Suppressor macrophage treated with lipopolysaccharide for 1 hour (primary cell): ENCODE data around the gene FRY.

Experiments
- DNase-seq, 3 donors: peaks; one replicate each; pipeline ENCODE4 v3.0.0-alpha.2; 2020 to 2022

The FRY gene

GRCh38 chr13:32178763-32179162, 147.2 kb downstream of the FRY start:
- no peak for DNase-seq

- DNase-seq: no peak
Observed at GRCh38 chr13:32179708-32180107, 148.1 kb downstream of the FRY start.

DNA sequence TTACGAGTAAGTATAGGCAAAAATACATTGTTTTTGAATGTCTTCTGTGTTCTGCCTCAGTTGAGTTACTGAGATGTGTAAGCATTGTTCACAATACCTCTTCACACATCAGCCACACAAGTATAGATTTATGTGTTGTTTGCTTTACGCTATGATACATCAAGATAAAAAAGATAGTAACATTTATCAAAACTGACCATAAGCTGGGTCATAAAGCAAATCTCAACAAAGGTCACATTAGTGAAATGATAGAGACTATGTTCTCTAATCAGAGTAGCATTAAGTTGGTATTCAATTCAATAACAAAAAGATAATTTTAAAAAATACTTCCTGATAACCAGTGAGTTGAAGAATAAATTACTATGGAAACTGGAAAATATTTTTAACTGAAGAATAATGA, 156.1 kb downstream of the FRY start:
- DNase-seq: no peak

DNA sequence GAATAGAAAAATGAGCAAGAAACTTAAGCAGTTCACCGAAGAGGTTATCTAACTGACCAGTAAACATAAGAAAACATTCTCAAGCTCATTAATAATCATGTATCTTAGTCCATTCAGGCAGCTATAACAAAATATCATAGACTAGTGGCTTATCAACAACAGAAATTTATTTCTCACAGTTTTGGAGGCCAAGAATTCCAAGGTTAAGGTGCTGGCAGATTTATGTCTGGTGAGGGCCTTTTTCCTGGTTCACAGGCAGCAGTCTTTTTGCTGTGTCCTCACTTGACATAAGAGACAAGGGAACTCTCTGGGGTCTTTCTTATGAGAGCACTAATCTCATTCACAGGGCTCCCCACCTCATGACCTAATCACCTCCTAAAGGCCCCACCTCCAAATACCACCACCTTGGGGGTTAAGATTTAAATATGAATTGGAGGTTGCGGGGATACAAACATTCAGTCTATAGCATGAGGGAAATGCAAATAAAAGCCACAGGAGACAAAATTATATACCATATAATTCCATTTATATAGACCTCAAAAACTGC, 160.0 kb downstream of the FRY start:
- no peak for DNase-seq

- no peak for DNase-seq
Observed at GRCh38 chr13:32195713-32196112, 164.1 kb downstream of the FRY start.

- DNase-seq: no peak
Observed at GRCh38 chr13:32199168-32199567, 167.6 kb downstream of the FRY start.

- DNase-seq: no peak
Observed at GRCh38 chr13:32200741-32201140, 169.2 kb downstream of the FRY start.

DNA sequence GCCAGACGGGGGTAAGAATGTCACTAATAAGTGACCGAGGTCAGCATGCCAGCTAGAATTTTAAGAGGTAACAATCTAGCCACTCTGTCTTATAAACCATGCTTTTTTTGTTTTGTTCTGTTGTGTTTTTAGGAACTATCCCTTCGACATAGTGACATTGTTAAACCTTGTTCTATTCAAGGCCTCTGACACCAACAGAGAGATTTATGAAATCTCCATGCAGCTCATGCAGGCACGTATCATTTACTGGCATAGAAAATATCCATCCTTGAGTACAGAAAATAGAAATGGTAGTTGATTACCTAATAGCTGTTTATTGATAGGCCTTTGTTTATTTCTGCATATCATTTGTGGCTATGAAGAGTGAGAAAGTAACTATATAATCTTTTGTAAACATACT, 170.2 kb downstream of the FRY start:
- DNase-seq: no peak

GRCh38 chr13:32202268-32202667, 170.7 kb downstream of the FRY start:
- DNase-seq: no peak

GRCh38 chr13:32203221-32203620, 171.6 kb downstream of the FRY start:
- DNase-seq: no peak

- DNase-seq: no peak
Observed at GRCh38 chr13:32203736-32204135, 172.2 kb downstream of the FRY start.

GRCh38 chr13:32205431-32206096, 174.0 kb downstream of the FRY start:
- no peak for DNase-seq

DNA sequence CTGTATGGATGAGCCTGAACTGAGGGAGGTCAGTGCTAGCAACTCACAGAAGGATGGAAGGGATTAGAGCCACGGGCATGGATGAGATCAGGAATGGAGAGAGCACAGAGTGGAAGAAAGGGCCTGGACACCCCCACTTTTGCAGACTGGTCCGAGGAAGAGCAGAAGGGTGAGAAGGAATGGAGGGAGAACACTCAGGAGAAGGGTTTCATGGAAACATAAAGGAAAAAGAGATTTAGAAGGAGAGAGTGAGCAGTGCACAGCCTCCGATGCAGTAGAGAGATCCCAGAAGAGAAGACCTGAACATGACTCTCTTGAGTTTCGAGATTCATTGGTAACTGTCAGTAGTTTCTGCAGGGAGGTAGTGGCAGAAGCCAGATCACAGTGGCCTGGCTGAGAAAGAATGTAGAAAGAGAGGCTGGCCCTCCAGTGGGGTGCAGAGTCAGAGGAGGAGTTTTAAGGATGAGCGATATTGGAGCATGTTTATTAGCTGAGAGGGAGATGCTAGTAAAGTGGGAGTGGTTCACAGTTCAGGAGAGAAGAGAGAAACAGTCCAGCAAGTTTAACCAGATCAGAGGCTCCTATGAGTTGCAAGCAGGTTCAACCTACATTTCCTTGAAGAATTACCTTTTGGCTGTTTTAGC, 174.6 kb downstream of the FRY start:
- DNase-seq: no peak

GRCh38 chr13:32208860-32209259, 177.3 kb downstream of the FRY start:
- DNase-seq: no peak

GRCh38 chr13:32209652-32210051, 178.1 kb downstream of the FRY start:
- peak; percentile 29 to 53 (median 52) for DNase-seq

DNA sequence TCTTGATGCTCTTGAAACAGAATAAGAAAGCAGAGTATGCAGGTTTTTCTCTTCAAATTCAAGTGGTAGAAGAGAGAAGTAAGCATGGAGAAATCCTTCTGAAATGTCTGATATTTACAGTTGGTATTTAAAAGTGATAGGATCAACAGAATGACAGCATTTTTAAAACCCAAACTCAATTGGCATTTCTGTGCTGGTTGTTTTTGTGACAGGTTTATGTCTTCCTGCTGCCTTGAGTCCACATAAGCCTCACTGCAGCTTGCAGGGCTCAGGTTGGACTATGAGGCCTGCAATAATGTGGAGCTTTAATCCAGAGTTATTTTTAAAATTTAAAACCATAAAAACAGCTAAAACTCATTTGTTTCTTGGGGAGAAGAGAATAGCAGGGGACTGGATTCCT, 178.5 kb downstream of the FRY start:
- no peak for DNase-seq

- no peak for DNase-seq
Observed at GRCh38 chr13:32211813-32212212, 180.2 kb downstream of the FRY start.

DNA sequence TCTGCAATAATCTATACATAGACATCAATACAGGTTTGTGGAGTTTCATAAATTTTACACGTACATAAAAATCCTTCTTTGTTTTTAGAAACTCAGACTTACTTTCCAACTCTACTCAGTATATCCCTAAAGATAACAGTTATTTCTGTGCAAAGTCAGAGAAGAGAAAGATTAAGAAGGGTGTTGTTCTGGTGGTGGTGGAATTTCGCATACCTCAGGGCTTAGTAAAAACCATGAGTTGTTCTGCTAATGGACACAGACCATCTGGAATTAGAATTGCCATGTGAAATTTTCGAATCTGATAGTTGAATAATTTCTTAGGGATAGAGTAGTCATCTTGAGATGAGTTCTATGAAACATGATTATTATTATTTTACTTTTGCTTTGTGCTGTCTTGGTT, 180.8 kb downstream of the FRY start:
- DNase-seq: no peak

DNA sequence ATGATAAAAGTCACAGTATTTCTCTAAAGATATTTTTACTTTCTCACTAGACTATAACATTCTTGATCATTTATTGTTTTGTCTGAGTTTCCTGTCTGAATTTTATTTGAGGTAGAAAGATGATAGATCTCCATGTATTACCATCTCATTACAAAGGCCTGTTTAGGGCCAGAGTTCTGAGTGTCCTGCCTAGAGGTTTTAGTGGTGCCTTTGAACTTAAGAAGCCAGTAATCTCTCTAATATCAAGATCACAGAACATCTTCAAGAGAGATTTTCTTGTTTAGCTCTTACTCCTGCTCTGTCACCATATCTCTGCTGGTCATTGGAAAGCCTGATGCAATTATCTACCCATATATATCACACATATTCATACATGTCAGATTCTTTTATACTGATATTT, 182.1 kb downstream of the FRY start:
- DNase-seq: no peak

DNA sequence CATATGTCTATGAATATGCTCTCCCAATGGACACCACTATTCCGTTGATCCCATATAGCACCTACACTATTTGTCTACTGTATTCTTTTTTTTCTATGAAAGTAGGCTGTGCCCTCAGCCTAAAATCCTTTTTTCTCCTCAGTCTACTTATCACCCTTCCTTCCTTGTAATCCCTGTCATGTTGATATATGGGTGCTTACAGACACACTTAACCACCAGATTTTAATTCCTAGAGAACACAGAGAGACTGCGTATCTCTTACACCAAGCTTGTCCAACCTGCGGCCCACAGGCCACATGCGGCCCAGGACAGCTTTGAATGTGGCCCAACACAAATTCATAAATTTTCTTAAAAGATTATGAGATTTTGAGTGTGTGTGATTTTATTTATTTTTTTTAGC, 182.5 kb downstream of the FRY start:
- DNase-seq: no peak

DNA sequence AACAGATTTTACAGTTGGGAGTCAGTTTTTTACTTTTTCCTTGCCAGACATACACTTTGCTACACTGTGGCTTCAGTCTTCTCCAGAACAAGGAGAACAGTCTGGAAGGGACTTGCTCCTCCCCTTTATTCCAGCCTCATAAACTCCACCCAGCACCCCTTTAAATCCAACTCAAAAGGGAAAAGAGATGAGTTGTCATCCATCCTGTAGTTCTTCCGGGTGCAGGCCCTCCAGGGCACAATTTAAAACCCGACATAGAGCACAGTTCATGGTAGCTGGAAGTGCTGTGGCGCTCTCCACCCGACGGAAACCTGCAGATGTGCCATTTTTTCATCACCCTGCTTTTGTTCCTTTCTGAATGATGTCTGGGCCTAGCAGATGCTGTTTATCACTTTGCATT, 184.7 kb downstream of the FRY start:
- no peak for DNase-seq

DNA sequence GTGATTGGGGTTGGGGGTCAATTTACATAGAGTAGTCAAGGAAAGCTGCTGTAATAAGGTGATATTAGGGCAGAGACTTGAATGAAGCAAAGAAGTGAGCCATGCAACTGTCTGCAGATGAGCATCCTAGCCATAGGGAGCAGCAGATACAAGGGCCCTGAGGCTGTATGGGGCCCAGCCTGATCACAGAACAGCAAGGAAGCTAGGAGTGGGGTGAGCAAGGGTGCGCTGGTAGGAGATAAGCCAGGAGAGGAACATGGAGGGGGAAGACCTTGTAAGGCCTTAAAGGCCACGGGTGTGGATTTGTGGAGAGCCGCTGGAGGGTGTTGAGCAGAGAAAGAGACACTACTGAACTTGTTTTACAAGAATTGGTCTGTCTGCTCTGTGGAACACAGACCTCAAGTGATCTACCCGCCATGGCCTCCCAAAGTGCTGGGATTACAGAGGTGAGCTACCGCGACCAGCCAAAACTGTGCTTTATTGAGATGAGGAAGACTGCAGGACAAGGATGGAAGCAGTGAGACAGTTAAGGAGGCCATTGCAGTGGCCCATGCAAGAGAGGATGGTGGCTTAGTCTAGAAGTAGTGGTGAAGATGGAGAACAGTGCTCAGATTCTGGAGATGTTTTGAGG, 190.6 kb downstream of the FRY start:
- DNase-seq: no peak

GRCh38 chr13:32224916-32225315, 193.3 kb downstream of the FRY start:
- no peak for DNase-seq

DNA sequence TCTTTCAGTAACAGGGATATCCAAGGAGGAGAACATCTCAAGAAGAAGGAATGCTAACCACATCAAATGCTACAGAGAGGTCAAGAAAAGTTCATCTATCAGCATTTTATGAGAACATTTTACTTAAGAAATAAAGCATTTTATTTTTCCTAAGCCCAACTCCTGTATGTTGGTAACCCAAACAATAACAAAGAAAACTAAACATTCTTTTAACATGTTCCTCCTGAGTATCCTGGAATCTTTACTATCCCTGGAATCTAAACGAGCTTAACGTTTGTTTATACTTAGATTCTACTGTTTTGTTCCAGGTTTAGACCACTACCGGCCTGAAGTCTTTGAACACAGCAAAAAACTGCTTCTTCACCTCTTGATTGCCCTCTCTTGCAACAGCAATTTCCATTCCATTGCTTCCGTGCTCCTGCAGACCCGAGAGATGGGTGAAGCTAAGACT, 193.9 kb downstream of the FRY start:
- DNase-seq: no peak
